GM18499 (cell line): ENCODE measurements around the gene ASAP2.

ENCODE experiments used
- ATAC-seq: cut with Tn5 transposase; IDR thresholded peaks from one replicate; pipeline ENCODE4 v1.9.1; 2021; ENCODE audit warnings: moderate number of reproducible peaks; ENCODE audit not compliant: insufficient read depth, unreplicated experiment

The ASAP2 gene

GRCh38 chr2:9205963-9206948 lies at the start of gene ASAP2:
TSS of gene ASAP2 (plus strand) at chr2:9206812. CDS start at chr2:9207105, 293 bp downstream.
- ATAC-seq: no peak

GRCh38 chr2:9158786-9159779 lies 47.5 kb upstream of the ASAP2 start:
- ATAC-seq: no peak

- no peak for ATAC-seq
Measured at GRCh38 chr2:9160732-9161131, 45.9 kb upstream of the ASAP2 start.

GRCh38 chr2:9162841-9163240 lies 43.8 kb upstream of the ASAP2 start:
- ATAC-seq: no peak

GRCh38 chr2:9163306-9164111 lies 43.1 kb upstream of the ASAP2 start:
- ATAC-seq: no peak

GRCh38 chr2:9164112-9164608 lies 42.5 kb upstream of the ASAP2 start:
- ATAC-seq: no peak

- no peak for ATAC-seq
Measured at GRCh38 chr2:9165625-9166024, 41.0 kb upstream of the ASAP2 start.

GRCh38 chr2:9166579-9167377 lies 39.8 kb upstream of the ASAP2 start:
- ATAC-seq: no peak

- ATAC-seq: no peak
Measured at GRCh38 chr2:9167718-9168657, 38.6 kb upstream of the ASAP2 start.

GRCh38 chr2:9168821-9169221 lies 37.8 kb upstream of the ASAP2 start:
- ATAC-seq: no peak

- no peak for ATAC-seq
Measured at GRCh38 chr2:9169349-9170107, 37.1 kb upstream of the ASAP2 start.

GRCh38 chr2:9170458-9171130 lies 36.0 kb upstream of the ASAP2 start:
- no peak for ATAC-seq

- no peak for ATAC-seq
Measured at GRCh38 chr2:9174771-9175437, 31.7 kb upstream of the ASAP2 start.

GRCh38 chr2:9178110-9178903 lies 28.3 kb upstream of the ASAP2 start:
- ATAC-seq: no peak

- ATAC-seq: no peak
Measured at GRCh38 chr2:9178904-9179571, 27.6 kb upstream of the ASAP2 start.
